NCI-H524 treated with DMSO at 0.1 percent for 48 hours (cell line): Measurements from ENCODE around the gene EXOC6B.

Experiments
- DNase-seq: peaks from one replicate; lab custom pipeline; 2025; lab: John Stamatoyannopoulos, UW

Gene EXOC6B

GRCh38 chr2:72828840-72829507 lies 3.1 kb upstream of the EXOC6B start:
- no peak for DNase-seq

- DNase-seq: no peak
These were observed 2.3 kb upstream of the EXOC6B start for GRCh38 chr2:72827966-72828646.

GRCh38 chr2:72827487-72827886 lies 1.7 kb upstream of the EXOC6B start:
- DNase-seq: no peak

GRCh38 chr2:72826156-72826477 lies 284 bp upstream of the EXOC6B start:
- DNase-seq: no peak

GRCh38 chr2:72824224-72824842 lies 1.5 kb downstream of the EXOC6B start:
- DNase-seq: no peak

- DNase-seq: no peak
These were observed 3.0 kb downstream of the EXOC6B start for GRCh38 chr2:72822794-72823193.

GRCh38 chr2:72821983-72822382 lies 3.9 kb downstream of the EXOC6B start:
- no peak for DNase-seq

GRCh38 chr2:72821118-72821517 lies 4.7 kb downstream of the EXOC6B start:
- DNase-seq: no peak

GRCh38 chr2:72819501-72819900 lies 6.3 kb downstream of the EXOC6B start:
- DNase-seq: no peak

GRCh38 chr2:72815655-72816278 lies 10.1 kb downstream of the EXOC6B start:
- DNase-seq: no peak

- DNase-seq: no peak
These were observed 12.0 kb downstream of the EXOC6B start for GRCh38 chr2:72813841-72814240.

- no peak for DNase-seq
These were observed 15.7 kb downstream of the EXOC6B start for GRCh38 chr2:72810165-72810564.

- DNase-seq: no peak
These were observed 16.7 kb downstream of the EXOC6B start for GRCh38 chr2:72809095-72809494.

GRCh38 chr2:72806280-72806945 lies 19.4 kb downstream of the EXOC6B start:
- no peak for DNase-seq

- DNase-seq: no peak
These were observed 22.1 kb downstream of the EXOC6B start for GRCh38 chr2:72803626-72804320.

GRCh38 chr2:72803151-72803550 lies 22.7 kb downstream of the EXOC6B start:
- DNase-seq: no peak

GRCh38 chr2:72800492-72800891 lies 25.3 kb downstream of the EXOC6B start:
- DNase-seq: no peak

GRCh38 chr2:72797740-72798139 lies 28.1 kb downstream of the EXOC6B start:
- no peak for DNase-seq

GRCh38 chr2:72796766-72797165 lies 29.1 kb downstream of the EXOC6B start:
- DNase-seq: no peak

GRCh38 chr2:72794572-72794971 lies 31.3 kb downstream of the EXOC6B start:
- DNase-seq: no peak

- no peak for DNase-seq
These were observed 31.9 kb downstream of the EXOC6B start for GRCh38 chr2:72793798-72794440.
